Endothelial cell (in vitro differentiated cells): ENCODE results near the gene SPATS2. TPM values are rescaled to one million over a fixed set of nuclear protein-coding genes. Genes with fewer than 3 reads are reported as not detected.

Experiments
- DNase-seq: peaks from one replicate; pipeline ENCODE4 v3.0.0; 2021; ENCODE audit warnings: low spot score
- H3K27ac Mint-ChIP-seq: one replicate; pipeline ENCODE4 v1.8.0; 2021; ENCODE audit warnings: mixed read lengths, inconsistent platforms; ENCODE audit not compliant: unreplicated experiment
- H3K27me3 Mint-ChIP-seq: one replicate; pipeline ENCODE4 v1.8.0; 2021; ENCODE audit warnings: mild to moderate bottlenecking, moderate library complexity, mixed read lengths, inconsistent platforms; ENCODE audit not compliant: unreplicated experiment
- H3K36me3 Mint-ChIP-seq: one replicate; pipeline ENCODE4 v1.8.0; 2021; ENCODE audit warnings: mild to moderate bottlenecking, low read depth, mixed read lengths, inconsistent platforms; ENCODE audit not compliant: unreplicated experiment
- H3K4me1 Mint-ChIP-seq: one replicate; pipeline ENCODE4 v1.8.0; 2021; ENCODE audit warnings: mild to moderate bottlenecking, mixed read lengths, inconsistent platforms; ENCODE audit not compliant: unreplicated experiment
- H3K4me3 Mint-ChIP-seq: one replicate; pipeline ENCODE4 v1.8.0; 2021; ENCODE audit warnings: mild to moderate bottlenecking, mixed read lengths, inconsistent platforms; ENCODE audit not compliant: unreplicated experiment
- H3K9me3 Mint-ChIP-seq: one replicate; pipeline ENCODE4 v1.8.0; 2021; ENCODE audit warnings: mixed read lengths, inconsistent platforms; ENCODE audit not compliant: unreplicated experiment
- total RNA-seq: library from RNA; stranded (reverse); fragmentation: NEBNext Ultra II Directional; extraction: Animal tissue kit (Norgen Biotek cat#: 25700); gene quantifications from one replicate; pipeline ENCODE4 v1.2.1, GENCODE V29; 2021; ENCODE audit not compliant: unreplicated experiment
- TF ChIP-seq, protein P1 (sequence below): fragments of 200-600 bp; sonication (generic); IDR thresholded peaks from one replicate; pipeline ENCODE4 v1.5.0; 2021; ENCODE audit warnings: antibody characterized with exemption; ENCODE audit not compliant: unreplicated experiment

Gene SPATS2
- total RNA-seq, 1 donor from 2014 or later, result 37.3 TPM

DNA sequence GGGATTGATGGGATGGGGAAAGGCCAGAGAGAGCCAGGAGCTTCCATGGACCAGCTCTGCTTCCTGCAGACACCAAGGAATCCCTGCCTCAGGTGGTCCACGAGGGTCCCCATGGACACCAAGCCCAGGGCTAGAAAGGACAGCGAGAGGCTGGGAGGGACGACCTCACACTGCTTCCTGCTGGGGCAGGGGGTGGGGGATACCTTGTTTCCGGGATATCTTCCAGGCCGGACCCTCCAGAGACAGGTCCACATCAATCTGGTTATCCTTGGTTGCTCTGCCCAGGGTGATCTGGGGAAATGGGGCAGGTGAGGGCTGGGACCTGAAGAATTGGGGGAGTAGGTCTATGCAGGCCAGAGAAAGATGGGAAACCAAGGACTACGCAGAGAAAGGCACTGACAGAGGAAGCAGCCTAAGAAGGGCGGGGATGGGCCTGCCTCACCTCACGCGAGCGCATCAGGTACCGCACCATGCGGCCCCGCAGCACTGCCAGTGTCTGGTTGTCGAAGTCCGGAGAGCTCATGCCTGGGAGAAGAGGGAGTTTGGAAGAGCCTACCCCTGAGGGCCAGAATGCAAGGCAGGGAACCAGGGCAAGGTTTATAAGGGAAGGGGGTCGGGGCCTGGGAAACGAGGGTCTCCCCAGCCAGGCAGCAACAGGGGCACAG lies 191.9 kb downstream of the SPATS2 start:
- H3K4me3 Mint-ChIP-seq, result no peak overlapping the region
- TF ChIP-seq, protein P1, sequence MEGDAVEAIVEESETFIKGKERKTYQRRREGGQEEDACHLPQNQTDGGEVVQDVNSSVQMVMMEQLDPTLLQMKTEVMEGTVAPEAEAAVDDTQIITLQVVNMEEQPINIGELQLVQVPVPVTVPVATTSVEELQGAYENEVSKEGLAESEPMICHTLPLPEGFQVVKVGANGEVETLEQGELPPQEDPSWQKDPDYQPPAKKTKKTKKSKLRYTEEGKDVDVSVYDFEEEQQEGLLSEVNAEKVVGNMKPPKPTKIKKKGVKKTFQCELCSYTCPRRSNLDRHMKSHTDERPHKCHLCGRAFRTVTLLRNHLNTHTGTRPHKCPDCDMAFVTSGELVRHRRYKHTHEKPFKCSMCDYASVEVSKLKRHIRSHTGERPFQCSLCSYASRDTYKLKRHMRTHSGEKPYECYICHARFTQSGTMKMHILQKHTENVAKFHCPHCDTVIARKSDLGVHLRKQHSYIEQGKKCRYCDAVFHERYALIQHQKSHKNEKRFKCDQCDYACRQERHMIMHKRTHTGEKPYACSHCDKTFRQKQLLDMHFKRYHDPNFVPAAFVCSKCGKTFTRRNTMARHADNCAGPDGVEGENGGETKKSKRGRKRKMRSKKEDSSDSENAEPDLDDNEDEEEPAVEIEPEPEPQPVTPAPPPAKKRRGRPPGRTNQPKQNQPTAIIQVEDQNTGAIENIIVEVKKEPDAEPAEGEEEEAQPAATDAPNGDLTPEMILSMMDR, result no peak
- peaks cover 2% of the 10 kb centered on the region for H3K4me1 Mint-ChIP-seq
- no peak overlapping the region for H3K27ac Mint-ChIP-seq
- H3K27me3 Mint-ChIP-seq, result peaks cover 9% of the 10 kb centered on the region
- H3K36me3 Mint-ChIP-seq, result peaks cover 28% of the 10 kb centered on the region
- no peaks in the 10 kb centered on the region for H3K9me3 Mint-ChIP-seq
- DNase-seq, result no peak

DNA sequence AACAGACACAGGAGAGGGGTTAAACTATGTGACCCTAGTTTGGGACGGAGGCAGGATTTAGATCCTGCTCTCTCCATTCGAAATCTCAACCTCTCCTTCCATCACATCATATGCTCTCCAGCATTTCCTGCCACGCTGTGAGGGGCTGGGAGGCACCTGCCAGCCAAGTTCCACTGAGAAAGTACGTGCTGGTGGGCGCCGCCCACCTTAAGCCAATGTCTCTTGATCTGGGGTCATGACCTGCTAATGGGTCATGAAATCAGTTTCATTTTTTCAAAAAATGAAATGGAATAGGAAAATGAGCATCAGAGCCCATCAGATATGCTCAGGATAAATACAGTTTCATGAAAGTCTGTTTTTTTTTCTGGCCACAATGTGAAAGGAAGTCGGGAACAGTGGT lies 193.4 kb downstream of the SPATS2 start:
- Mint-ChIP-seq H3K4me1 (peaks cover 5% of the 10 kb centered on the region), H3K27ac (no peak overlapping the region), H3K9me3 (no peaks in the 10 kb centered on the region), H3K27me3 (peaks cover 8% of the 10 kb centered on the region), H3K4me3 (peak overlapping the region; percentile 40), H3K36me3 (peaks cover 28% of the 10 kb centered on the region)
- DNase-seq, result no peak
- TF ChIP-seq, protein P1, result no peak

DNA sequence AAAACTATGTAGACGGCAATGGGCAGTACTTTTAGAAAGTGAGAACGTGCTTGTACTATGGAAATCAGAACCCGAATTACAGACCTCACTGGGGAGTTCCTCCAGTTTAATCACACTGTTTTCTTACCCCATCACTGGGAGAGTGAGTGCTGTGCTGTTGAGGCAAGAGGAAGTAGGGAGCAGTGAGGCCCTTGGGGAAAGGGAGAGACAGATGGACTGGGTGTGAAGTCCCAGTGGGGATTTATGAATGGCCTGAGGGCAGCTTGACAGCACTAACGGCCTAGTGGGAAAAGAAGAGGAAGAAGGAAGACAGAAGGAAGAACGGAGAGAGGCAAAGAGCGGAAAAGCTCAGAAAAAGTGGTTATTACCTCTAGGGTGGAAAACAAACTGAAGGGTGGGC lies 195.0 kb downstream of the SPATS2 start:
- peaks cover 24% of the 10 kb centered on the region for H3K36me3 Mint-ChIP-seq
- DNase-seq, result no peak
- TF ChIP-seq, protein P1, result no peak
- no peaks in the 10 kb centered on the region for H3K9me3 Mint-ChIP-seq
- peaks cover 6% of the 10 kb centered on the region for H3K4me1 Mint-ChIP-seq
- no peak overlapping the region for H3K27ac Mint-ChIP-seq
- peak overlapping the region; percentile 14 for H3K4me3 Mint-ChIP-seq
- H3K27me3 Mint-ChIP-seq, result peaks cover 9% of the 10 kb centered on the region

DNA sequence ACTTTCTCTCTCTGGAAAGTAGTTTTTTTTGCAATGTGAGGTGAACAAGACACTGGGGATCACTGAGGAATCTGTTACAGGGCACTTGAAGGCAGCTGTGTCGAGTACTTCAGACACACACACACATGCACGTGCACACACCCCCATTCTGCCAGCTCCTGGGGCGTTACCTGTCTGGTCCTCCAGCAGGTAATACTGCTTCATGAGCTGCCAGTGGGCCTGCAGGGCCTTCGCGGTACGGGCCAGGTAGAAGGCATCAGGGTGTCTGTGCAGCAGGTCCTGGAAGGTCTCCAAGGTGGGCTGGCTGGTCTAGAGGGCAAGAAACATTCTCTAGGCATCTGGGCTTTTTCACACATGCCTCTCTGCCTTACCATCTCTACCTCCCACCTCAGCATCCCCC lies 195.6 kb downstream of the SPATS2 start:
- Mint-ChIP-seq H3K9me3 (no peaks in the 10 kb centered on the region), H3K4me1 (peaks cover 9% of the 10 kb centered on the region), H3K27ac (peak overlapping the region; percentile 84), H3K27me3 (peaks cover 9% of the 10 kb centered on the region), H3K4me3 (peak overlapping the region; percentile 82), H3K36me3 (peaks cover 24% of the 10 kb centered on the region)
- TF ChIP-seq, protein P1, result no peak
- no peak for DNase-seq

DNA sequence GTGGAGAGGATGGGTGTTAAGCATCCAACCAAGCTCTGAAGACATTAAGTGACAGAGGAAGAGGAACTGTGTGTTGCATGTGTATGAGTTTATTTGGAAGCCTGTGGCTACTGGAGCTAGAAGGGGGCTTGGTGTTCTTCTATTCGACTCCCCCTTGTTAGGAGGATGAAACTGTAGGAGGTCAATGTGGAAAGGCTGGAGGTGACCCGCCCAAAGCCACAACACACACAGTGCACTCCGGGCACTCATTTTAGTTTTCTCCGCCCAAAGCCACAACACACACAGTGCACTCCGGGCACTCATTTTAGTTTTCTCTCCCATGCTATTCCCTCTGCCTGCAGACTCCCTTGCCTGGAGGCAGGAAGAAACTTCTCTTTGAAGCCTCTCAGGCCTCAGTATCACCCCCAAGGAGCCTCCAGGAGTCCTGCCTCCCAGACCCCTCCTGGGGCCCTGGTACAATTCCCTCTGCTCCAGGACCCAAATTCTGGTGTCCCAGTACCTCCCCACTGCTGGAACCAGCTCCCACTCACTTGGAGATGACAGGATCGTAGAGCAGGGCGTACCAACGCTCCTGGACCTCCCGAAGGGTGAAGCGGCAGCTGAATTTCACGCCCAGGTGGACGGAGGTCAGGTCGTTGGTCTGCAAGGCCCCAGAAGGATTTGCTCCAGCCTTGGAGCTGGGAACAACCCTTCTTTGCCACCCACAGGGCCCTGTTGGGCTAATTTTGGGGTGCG lies 196.9 kb downstream of the SPATS2 start:
- peaks cover 17% of the 10 kb centered on the region for H3K4me1 Mint-ChIP-seq
- TF ChIP-seq, protein P1, result no peak
- H3K9me3 Mint-ChIP-seq, result no peaks in the 10 kb centered on the region
- H3K27ac Mint-ChIP-seq, result no peak overlapping the region
- DNase-seq, result no peak
- peaks cover 10% of the 10 kb centered on the region for H3K27me3 Mint-ChIP-seq
- H3K4me3 Mint-ChIP-seq, result no peak overlapping the region
- H3K36me3 Mint-ChIP-seq, result peaks cover 19% of the 10 kb centered on the region
